ENCODE data around the gene LYPD6.

- TF ChIP-seq PKNOX1 (IDR thresholded peaks at IDR 0.05) (no peak), L3MBTL2 (conservative IDR thresholded peaks at IDR 0.05) (no peak), ARNT (IDR thresholded peaks at IDR 0.05) (no peak), SP1 (IDR thresholded peaks at IDR 0.05) (no peak), LEF1 (IDR thresholded peaks at IDR 0.05; ENCODE audit: borderline replicate concordance) (no peak), FOXM1 (IDR thresholded peaks at IDR 0.05; ENCODE audit: borderline replicate concordance) (no peak), FOXA1 (IDR thresholded peaks at IDR 0.05) (no peak), FOXK2 (IDR thresholded peaks at IDR 0.05) (no peak), CTBP1 (IDR thresholded peaks at IDR 0.05; ENCODE audit: borderline replicate concordance) (no peak)
Observed at GRCh38 chr2:149483004-149483605, 152.7 kb downstream of the LYPD6 start.

All from HEK293T (cell line).